AML-193 (cell line): Measurements from ENCODE around the gene AP3D1.
"Not testable (repeated sequence)": the region's sequence is repeated elsewhere in the genome, so short reads cannot be mapped to it uniquely, and the experiment has no call there.

ENCODE experiments used
- DNase-seq, 2 experiments: peaks; one replicate each; lab custom pipeline; 2025; lab: John Stamatoyannopoulos, UW

Gene AP3D1

DNA sequence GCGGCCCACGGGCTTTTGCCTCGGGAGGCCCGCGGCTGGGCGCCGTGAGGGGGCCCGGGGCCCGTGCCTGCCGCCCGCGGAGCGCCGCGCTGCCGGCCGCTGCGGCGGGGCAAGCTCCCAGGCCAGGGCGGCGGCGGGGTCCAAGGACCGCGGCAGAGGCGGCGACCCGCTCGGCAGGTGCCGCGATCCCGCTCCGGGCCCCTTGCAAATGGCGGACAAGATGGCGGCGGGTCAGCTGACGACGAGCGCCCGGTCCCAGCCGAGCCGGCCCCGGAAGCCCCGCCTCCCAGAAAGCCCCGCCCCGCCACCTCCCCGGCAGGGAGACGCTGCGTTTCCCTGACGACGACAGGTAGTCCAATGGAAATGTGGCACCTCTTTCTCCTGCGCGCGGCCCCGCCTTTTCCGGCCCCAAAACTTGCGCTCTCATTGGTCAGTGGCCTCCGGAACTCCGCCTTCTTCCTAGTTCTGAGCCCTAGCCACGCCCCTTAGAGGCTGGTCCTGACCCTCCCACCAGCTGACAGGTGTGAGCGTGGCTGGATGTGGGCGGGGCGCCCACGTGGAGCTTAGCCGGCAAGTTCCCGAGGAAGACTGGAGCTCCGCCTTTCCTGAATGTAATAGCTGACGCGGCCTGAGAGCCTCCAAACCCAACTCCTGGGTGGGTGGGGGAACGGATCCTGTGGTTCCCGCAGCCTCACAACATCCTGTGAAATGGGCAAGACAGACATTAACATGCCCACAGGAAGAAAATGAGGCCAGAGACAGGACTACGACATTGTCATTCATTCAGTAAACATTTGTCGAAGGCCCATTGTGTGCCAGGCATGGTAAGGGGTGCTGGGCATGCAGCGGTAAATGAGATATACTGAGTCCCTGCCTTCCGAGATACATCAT lies at the start of gene AP3D1:
Gene AP3D1 (minus strand): TSS at position 228 of the 891 bp plus-strand sequence. CDS start 232 bp downstream, outside the sequence.
- peak; percentile 98 to 99 for DNase-seq

DNA sequence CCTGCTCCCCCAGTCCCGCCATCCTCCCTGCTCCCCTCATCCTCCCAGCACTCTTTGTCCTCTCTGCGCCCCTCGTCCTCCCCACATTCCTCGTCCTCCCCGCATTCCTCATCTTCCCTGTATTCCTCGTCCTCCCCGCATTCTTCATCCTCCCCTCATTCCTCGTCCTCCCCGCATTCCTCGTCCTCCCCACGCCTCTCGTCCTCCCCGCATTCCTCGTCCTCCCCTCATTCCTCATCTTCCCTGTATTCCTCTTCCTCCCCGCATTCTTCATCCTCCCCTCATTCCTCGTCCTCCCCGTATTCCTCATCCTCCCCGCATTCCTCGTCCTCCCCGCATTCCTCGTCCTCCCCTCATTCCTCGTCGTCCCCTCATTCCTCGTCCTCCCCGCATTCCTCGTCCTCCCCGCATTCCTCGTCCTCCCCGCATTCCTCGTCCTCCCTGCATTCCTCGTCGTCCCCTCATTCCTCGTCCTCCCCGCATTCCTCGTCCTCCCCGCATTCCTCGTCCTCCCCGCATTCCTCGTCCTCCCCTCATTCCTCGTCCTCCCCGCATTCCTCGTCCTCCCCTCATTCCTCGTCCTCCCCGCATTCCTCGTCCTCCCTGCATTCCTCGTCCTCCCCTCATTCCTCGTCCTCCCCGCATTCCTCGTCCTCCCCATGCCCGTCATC lies 49.4 kb upstream of the AP3D1 start:
- DNase-seq, result not testable (repeated sequence)

GRCh38 chr19:2199861-2200623 lies 48.7 kb upstream of the AP3D1 start:
- no peak for DNase-seq

- no peak for DNase-seq
Observed at GRCh38 chr19:2199215-2199614, 47.8 kb upstream of the AP3D1 start.

DNA sequence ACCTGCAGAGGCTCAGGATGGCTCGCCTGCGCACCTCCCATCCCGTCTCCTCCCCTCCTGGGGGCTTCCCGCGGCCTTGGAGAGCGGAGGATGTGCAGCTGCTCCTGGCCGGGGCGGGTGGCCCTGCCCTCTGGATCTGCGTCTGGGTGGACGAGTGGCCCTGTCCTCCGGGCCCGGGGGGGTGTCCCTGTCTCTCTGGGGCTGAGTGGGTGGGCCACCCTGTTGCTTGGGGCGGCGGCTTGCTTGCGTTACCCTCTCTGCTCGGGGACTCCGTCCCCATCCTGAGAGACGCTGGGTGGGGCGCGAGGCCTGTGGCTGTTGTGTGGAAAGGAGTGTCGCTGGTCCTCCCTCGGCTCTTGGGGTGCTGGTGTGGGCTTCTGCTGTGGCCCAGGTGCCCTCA lies 47.0 kb upstream of the AP3D1 start:
- no peak for DNase-seq

GRCh38 chr19:2197270-2197669 lies 45.9 kb upstream of the AP3D1 start:
- no peak for DNase-seq

GRCh38 chr19:2195914-2196313 lies 44.5 kb upstream of the AP3D1 start:
- DNase-seq, result no peak

DNA sequence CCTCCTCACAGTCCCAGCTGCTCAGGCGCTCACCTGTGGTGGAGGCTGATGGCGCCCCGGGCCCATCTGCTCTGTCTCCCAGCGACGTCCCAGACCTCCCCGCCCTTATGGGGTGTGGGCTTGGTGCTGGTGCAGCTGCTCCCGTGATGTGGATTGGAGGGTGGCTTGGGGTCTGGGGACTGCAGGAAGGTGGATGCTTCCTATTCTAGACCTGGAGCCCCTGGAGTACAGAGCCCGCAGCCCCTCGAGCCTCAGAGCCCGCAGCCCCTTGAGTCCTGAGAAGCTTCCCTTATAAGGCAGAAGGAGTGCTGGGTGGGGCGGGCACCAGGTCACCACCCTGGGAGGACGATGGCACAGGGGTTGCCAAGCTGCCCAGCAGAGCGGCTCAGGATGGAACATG lies 44.0 kb upstream of the AP3D1 start:
- DNase-seq, result no peak

- no peak for DNase-seq
Observed at GRCh38 chr19:2194513-2195078, 43.2 kb upstream of the AP3D1 start.

DNA sequence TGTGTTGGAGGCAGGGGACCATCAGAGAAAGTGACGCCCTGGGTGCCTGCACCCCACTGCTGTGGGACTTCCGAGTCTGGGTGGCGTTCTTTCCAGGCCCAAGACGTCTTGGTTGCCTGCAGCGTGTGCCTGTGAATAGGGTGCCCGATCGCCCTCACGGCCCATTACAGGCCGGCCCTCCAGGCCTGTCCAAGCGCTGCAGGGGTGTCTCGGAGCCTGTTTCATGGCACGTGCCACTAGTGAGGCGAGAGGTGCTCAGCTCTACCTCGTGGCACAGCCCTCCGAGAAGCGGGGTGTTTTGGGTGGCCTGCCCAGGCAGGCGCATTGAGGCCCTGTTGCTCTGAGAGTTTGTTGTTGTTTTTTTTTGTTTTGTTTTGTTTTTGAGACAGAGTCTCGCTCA lies 42.4 kb upstream of the AP3D1 start:
- DNase-seq, result no peak

DNA sequence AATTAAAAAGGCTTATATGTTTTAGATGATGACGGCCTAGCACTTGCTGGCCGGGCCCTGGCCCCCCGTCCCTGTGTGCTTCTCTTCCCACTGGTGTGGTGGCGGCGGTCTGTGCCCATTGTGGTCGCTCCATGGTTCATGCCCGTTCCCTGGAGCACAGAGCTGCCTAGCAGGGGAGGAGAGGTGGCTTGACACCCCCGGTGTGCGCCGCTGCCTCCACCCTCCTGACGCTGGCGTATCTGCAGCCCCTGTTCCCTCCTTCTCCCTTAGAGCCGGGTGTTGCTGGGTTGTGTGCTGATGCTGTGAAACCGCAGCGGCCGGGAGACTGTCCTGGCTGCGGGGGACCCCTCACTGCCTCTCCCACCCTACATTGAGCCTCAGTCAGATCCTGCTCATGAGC lies 41.5 kb upstream of the AP3D1 start:
- no peak for DNase-seq

- no peak for DNase-seq
Observed at GRCh38 chr19:2191456-2192310, 40.3 kb upstream of the AP3D1 start.

GRCh38 chr19:2190848-2191455 lies 39.6 kb upstream of the AP3D1 start:
- no peak for DNase-seq

GRCh38 chr19:2189880-2190279 lies 38.5 kb upstream of the AP3D1 start:
- DNase-seq, result no peak

DNA sequence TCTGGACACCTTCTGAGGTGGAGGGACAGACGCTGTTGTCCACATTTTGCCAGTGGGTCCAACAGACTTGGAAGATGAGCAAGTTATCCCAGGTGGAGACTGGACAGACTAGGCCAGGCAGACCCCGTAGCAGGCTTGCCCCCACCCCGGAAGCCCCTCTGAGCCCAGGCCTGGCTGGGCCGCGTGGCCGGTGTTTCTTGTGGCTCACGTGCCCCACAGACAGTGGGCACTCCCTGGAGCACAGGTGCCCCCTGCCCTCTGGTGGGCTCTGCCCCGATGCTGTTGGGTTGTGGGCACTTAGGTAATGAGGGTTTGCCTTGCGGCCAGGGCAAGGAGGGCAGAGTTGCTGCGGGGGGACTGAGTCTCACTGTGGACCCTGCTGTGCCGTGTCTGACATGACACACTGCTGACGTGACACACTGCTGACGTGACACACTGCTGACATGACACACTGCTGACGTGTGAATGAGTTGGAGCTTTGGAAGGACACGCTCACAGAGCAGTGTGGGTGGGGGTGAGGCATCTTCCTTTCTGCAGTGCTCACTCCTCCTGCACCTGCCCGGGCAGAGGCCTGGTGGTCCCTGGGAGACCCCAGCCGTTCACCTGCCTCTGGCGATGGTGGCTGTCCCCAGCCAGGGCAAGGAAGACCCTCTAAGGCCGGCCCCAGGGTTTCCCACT lies 37.5 kb upstream of the AP3D1 start:
- no peak for DNase-seq

DNA sequence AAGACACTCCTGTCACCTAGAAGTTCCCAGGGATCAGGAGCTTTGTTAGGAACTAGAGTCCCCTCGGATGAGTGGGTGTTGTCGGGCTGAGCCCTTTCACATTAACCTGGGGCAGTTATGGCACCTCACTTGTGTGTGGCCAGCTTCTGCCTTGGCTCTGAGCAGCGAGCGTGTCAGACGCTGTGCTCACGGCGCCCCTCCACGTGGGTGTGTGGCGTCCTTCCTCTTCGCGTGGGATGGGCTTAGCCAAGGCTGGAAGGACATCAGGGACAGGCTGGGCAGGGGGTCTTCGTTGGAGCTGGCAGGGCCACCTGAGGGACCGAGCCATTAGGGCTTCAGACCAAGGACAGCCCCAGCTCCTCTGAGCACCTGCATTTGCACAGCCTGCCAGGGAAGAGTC lies 35.8 kb upstream of the AP3D1 start:
- no peak for DNase-seq

- DNase-seq, result no peak
Observed at GRCh38 chr19:2186071-2186846, 34.9 kb upstream of the AP3D1 start.

DNA sequence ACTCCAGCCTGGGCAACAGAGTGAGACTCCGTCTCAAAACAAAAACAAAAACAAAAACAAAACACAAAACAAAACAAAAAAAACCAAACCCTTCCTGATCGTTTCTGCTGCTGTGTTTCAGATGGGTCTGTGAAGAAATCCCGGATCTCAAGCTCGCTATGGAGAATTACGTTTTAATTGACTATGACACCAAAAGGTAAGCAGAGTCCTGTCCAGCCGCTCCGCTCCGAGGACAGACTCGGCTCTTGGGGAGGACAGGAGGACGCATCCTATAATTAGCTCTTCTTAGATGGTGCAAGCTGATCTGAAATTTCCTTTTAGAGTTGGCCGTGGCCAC lies 34.3 kb upstream of the AP3D1 start:
- no peak for DNase-seq

GRCh38 chr19:2184422-2184975 lies 33.1 kb upstream of the AP3D1 start:
- DNase-seq, result no peak
